ENCODE data around the gene HCN2.
A peak's percentile ranks its signal among the peaks of the same experiment; 100 is the strongest.
"Not testable (repeated sequence)": the region's sequence is repeated elsewhere in the genome, so short reads cannot be mapped to it uniquely, and the experiment has no call there.

HCN2 gene

DNA sequence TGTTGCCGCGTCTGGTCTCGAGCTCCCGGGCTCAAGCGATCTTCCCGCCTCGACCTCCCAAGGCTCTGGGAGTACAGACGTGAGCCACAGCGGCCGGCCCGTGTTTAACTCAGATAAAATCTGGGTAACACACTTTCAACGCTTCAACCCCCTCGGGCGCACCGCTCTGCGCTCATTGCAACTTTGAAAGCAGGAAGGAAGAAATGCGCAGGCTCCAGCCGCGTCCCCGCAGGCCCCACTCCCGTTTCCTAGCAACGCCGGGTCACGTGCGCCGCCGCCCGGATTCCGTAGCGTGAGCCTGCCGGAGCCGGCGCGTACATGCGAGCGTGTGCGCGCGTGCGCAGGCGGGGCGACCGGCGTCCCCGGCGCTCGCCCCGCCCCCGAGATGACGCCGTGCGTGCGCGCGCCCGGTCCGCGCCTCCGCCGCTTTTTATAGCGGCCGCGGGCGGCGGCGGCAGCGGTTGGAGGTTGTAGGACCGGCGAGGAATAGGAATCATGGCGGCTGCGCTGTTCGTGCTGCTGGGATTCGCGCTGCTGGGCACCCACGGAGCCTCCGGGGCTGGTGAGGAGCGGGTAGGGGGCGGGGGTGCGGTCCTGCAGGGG, 17.4 kb upstream of the HCN2 start, which contains the start of gene BSG:
Gene BSG (plus strand): TSS at position 457 of the 603 bp plus-strand sequence. CDS start 39 bp downstream, at position 496.
- DNase-seq = peak; percentile 97

DNA sequence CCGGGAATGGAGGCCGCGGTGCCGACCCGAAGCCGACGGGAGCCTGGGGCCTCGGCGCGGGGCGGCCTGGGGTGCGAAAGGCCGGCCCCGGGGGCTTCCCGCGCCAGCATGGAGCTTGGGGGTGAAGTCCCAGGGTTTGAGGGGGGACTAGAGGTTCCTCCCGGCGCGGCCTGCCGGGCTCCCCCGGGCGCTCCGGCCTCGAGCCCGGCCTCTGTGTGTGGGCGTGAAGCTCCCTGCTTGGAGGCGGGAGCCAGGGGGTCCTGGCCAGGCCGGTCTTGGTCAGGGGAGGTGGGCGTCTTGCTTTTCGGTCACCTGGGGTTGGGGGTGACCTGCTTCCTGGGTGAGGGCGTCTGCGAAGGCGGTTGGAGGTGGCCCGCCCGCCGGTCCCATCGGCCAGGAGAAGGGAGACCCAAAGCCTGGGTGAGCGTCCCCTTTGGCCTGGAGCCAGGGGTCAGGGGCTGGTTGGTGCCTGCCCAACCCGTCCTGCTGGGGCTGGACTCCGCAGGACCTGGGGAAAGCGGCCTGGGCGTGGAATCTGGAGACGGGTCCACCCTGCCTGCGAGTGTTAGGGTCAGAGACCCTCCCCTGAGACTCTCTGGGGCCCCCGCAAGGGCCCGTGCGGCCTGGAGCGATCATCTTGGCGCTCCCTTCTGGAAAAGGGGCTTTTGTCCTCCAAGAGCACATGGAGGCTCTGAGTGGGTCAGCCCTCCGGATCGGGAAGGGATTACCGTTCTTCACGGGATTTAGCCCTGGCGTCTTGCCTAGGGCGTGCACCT, 16.8 kb upstream of the HCN2 start:
- DNase-seq = peak; percentile 27

DNA sequence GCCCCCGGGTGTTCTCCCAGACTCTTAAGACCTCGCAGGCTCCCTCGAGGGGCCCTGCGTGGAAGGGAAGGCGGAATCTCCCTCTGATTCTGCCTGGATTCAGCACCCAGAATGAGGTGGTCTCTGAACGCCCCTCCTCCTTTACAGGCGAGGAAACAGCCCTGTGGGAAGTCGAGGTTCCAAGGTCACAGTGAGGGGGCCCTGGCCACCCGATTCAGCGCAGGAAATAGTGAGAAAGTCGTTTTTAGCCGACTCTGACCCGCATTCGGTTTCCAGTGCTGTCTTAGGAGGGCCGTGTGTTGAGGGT, 16.2 kb upstream of the HCN2 start:
- DNase-seq = no peak

DNA sequence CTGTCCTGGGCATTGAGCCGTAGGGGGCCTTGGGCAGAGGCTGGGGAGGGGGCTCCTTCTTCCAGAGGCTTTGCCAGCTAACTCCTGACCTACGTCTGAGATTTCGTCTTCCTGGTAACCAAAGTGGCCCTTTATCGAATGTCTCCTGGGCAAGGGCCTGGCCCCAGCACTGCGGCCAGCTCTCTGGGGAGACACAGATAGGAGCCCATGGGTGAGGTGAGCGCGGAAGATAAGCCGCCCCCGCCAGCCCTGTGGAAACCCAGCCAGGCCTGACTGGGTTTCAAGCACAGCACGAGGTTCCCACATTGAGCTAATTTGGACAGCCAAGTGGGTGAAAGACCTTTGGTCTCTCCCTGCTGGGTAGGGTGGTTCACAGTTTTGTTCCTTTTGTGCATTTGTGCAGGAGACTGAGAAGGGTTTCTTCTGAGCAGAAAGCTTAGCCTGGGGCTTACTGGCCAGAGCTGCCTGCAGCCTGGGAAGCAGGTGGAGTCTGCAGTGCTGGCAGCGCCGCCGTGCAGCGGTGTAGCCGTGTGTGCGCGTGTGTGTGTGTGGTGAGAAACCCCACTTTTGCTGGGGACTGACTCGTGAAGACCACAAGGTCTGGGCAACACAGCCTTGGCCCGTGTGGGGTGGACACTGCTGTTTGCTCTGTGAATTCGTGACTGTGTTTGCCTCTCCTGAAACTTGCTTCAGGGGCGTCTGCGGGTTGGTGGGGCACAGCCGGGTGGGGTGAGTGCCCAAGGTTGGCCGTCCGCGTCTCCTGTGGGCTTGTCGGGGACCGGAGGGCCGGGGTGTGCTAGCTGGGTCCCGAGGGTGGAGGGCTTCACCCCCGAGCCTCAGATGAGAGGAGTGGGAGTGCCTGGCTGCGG, 14.8 kb upstream of the HCN2 start:
- no peak for DNase-seq

DNA sequence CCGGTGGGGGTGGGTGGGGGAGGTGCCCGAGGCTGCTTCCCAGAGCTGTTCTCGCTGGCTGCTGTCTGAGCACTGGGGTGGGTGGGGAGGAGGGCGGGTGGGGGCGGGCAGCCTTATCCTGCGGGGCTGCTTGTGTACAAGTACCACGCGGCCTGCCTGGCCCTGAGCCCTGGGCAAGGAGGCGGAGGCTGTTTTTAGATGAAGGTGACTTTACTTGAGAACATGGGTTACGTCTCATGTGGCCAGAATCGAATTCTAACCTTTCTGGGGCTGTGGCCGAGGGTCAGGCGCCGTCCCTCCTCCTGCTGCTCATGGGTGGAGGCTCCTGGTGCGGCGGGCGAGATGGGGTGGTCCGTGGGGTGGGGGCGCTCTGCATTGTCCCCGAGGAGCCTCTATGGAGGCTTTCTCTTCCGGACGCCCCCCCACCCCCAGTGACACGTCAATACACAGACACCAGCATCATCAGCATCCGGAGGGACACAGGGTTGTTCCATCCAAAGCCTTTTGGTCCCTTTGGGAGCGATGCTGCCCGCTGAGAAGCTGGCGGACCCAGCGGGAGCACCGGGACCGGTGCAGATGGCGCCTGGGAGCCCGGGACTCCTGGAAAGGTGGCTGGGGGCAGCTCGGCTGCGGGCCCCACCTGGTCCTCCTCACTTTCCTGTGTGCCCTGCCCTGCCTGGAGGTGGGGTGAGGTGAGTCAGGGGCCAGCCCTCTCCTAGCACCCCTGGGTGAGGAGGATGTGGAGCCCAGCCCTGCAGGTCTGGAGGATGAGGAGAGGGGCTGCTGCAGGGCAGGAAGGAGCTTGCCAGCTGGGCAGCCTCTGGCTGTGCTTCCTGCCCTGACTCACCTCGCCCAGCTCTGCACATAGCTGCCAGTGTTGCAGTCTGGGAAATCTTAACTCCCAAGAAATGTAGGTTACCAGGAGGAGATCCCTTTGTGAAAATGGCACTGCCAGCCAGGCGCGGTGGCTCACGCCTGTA, 13.9 kb upstream of the HCN2 start:
- DNase-seq = no peak

DNA sequence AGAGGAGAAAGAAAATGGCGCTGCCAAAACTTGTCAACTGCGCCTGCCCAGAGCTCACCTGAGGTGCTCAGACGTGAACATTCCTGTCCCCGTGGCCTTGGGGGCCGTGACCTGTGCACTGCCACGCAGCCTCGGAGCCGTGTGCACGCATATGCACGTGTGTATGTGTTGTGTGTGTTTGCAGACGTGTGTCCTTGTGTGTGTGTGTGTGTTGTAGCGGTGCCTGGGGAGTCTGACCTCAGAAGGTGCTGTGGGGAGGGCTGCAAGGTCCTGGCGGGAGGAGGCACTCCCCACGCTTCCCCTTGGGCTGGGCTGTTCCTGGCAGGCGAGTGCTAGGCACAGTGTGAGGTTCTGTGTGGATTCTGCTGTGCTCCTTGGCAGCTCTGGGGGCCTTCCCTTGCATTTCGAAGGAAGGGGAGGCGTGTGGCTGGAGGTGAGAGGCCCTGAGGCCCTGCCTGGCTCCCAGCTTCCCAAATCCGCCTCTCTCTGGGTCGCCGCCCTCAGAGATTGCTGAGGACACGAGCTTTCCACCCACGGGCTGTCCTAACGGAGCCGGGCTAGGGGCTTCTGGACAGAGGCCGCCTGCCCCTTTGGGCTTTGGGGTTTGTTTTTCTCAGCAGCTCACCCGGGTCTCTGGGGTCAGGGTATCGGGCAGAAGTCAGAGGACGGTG, 12.8 kb upstream of the HCN2 start:
- DNase-seq = no peak

DNA sequence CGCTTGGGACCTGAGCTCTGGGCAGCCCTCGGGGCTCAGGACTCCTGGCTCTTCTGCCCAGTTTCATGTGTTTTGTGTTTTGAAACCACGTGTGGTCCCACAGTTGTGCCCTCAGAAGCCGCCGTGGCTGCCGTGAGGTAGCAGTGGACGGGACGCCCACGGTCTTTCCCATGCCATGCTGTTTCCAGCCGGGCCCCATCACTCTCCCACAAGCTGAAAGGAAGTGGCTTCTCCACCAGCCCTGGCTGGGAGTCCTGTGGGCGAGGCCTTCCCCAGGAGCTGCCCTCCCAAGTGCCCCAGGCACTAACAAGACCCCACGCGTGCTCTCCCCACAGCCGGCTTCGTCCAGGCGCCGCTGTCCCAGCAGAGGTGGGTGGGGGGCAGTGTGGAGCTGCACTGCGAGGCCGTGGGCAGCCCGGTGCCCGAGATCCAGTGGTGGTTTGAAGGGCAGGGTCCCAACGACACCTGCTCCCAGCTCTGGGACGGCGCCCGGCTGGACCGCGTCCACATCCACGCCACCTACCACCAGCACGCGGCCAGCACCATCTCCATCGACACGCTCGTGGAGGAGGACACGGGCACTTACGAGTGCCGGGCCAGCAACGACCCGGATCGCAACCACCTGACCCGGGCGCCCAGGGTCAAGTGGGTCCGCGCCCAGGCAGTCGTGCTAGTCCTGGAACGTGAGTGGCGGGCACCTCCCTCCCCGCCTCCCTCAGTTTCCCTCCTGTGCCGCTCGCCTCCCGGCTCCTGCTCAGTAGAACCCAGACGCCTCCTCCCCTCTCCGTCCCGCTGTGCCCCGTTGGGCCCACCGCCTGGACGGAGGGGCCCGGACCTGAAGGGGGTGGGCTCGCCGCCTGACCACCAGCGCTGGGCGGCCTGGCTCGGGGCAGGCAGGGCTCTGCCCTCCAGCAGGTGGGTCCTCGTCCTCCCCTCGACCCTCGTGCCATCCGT, 12.0 kb upstream of the HCN2 start:
- no peak for DNase-seq

DNA sequence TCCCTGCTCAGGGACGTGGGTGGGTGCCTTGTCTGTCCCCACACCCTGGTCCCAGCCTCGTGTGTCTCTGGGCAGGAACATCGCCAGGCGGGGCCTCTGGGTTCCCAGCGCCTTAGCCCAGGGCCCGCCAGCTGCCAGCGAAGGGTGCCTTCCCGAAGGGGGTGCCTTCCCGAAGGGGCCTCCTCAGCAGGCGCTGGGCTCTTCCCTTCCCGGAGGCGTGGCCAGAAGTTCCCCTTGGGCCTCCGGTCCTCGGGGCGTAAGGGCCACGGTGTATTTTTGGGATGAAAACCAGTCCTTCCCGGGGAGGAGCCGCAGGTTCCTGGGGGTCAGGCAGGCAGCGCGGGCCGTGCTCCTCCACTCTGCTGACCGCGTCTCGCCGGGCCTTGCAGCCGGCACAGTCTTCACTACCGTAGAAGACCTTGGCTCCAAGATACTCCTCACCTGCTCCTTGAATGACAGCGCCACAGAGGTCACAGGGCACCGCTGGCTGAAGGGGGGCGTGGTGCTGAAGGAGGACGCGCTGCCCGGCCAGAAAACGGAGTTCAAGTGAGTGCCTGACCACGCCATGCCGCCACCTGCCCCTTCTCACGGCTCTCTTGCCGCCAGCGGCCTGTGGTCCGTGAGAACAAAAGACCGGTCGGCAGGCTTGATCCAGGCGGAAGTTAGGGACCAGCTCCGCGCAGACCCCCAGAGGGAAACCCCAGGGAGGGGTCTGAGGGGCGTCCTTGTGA, 10.4 kb upstream of the HCN2 start:
- DNase-seq = no peak

DNA sequence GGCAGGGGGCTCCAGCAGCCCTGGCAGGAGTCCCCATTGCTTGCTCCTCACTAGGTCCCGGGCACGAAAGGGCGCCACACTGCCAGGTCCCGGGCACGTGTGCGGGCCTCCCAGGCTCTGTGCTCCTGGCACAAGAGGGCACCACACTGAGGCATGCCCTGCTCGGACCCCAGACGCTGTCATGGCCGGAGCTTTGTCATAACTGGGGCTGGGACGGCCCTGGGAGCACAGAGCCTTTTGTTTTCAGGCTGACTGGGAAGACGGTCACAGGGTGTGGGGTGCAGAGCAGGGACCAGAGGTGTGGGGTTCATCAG, 9.9 kb upstream of the HCN2 start:
- DNase-seq = no peak

DNA sequence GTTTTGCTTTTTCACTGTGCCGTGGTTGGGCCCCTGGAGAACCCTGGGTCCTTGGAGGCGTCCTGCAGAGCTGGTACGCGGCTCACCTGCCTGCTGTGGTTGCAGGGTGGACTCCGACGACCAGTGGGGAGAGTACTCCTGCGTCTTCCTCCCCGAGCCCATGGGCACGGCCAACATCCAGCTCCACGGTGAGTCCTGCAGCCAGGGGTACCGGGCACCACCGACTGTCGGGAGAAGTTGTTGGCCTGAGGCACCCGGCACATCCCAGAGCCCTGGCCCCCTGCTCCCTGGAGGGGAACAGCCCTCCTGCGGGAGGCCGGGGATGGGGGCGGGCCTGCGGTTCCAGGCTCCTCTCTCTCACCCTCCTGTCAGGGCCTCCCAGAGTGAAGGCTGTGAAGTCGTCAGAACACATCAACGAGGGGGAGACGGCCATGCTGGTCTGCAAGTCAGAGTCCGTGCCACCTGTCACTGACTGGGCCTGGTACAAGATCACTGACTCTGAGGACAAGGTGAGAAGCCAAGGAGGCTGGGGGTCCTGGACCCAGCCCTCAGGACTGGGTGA, 9.3 kb upstream of the HCN2 start:
- DNase-seq = no peak

DNA sequence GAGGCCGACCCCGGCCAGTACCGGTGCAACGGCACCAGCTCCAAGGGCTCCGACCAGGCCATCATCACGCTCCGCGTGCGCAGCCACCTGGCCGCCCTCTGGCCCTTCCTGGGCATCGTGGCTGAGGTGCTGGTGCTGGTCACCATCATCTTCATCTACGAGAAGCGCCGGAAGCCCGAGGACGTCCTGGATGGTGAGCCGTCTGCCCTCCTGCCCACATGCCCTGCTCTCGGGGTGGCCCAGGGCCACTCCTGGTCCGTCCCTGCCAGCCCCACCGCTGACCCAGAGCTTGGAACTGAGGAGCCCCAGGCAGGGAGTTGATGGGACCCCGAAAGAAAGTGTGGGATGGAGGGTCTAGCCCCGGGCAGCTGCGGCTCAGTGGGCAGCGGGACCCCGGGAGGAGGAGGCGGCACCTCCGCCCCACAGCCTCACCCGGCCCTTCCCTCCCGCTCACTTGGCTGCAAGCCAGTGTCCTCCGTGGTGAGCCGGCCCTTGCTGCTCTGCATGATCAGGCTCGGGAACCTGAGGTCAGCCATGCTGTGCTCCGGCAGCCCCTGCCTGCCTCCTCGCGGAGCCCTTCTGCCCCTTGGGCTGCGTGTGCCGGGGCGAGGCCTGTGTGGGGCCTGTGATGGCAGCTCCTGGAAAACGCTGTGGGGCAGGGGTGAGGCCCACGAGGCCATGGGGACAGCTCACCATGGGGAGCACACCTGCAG, 8.1 kb upstream of the HCN2 start:
- DNase-seq = no peak

DNA sequence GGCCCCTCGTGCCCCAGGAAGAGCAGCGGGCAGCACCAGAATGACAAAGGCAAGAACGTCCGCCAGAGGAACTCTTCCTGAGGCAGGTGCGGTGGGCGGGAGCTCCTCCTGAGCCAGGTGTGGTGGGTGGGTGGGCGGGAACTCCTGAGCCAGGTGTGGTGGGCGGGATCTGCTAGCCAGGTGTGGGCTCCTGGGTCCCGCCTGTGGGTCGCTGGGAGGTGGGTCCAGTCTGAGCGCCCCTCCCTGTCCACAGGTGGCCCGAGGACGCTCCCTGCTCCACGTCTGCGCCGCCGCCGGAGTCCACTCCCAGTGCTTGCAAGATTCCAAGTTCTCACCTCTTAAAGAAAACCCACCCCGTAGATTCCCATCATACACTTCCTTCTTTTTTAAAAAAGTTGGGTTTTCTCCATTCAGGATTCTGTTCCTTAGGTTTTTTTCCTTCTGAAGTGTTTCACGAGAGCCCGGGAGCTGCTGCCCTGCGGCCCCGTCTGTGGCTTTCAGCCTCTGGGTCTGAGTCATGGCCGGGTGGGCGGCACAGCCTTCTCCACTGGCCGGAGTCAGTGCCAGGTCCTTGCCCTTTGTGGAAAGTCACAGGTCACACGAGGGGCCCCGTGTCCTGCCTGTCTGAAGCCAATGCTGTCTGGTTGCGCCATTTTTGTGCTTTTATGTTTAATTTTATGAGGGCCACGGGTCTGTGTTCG, 7.0 kb upstream of the HCN2 start:
- DNase-seq = no peak

DNA sequence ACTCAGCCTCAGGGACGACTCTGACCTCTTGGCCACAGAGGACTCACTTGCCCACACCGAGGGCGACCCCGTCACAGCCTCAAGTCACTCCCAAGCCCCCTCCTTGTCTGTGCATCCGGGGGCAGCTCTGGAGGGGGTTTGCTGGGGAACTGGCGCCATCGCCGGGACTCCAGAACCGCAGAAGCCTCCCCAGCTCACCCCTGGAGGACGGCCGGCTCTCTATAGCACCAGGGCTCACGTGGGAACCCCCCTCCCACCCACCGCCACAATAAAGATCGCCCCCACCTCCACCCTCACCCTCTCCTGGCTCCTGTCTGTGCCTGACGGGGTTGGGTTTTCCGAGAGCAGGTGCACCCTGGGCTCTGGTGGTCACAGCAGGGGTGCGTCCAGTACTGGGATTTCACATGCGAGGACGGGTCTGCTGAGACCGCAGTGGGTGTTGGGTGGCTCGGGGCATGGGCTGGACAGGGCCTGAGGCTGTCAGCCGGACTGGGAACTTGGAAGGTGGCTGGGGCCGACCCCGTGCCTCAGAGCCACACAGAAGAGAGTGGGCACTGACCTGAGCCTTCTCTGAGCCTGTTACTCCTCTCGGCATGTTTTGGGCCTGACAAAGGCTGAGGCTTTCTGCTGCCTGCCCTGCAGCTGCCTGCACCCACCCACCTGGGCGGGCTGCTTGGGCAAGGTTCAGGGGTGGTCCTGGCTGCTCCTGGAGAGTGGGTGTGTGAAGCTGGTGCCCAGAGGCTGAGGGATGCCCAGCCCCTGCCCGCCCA, 6.3 kb upstream of the HCN2 start:
- DNase-seq = no peak

DNA sequence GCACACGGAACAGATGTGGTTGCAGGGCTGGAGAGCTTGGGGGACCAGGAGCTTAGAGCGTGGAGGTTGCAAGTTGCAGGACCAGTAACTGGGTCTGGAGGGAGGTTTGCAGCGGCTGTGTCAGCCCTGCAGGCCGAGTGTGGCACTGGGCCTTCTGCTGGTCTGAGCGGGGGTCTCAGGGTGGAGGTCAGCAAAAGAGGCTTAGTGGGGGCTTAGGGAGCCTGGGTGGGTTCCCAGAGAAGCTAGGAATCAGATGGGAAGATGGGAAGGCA, 5.8 kb upstream of the HCN2 start:
- DNase-seq = no peak

DNA sequence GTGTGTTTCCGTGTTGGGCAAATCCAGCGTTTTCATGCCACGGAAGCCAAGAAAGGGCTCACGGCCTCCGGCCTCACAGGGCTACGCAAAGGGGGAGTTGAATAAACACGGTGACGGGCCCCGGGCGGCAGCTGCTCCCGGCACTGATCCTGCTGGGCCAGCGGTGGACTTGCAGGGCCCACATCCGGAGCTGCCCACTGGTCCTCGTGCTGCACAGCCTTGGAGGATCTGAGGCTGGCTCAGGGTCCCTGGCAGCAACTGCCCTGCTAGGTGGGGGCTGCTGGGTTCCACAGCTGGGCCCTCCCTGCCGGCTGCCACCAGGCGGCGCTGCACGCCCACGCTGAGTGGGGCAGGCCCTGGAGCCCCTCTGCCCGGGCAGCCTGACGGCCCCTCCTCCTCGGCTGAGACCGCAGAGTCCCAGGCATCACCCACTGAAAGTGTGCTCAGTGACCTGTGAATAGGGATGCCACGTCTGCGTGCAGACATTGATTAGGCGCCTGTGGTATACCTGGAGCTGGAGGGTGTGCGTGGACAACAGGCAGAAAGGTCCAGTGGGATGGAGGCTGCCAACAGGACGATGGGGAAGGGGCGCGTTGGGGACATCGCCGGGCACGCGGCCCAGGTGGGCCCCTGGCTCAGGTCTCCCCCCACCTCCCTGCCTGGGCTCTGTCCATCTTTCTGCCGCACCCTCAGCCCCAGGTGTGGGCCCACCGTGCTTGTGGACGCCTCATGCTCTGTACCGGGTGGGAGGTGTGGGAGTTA, 5.3 kb upstream of the HCN2 start:
- DNase-seq = peak; percentile 39

DNA sequence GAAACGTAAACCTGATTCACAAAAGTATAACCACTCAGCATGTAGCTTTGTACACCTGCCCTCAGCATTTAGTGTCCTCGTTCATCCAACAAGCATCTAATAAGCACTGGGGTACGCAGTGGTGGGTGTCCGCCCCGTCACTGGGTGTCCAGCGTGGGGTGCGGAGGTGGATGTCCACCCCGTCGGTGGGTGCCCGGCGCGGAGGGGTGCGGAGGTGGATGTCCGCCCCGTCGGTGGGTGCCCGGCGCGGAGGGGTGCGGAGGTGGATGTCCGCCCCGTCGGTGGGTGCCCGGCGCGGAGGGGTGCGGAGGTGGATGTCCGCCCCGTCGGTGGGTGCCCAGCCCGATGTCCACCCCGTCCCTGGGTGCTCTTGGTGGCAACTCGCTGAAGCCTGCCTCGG, 4.5 kb upstream of the HCN2 start:
- not testable (repeated sequence) for DNase-seq

DNA sequence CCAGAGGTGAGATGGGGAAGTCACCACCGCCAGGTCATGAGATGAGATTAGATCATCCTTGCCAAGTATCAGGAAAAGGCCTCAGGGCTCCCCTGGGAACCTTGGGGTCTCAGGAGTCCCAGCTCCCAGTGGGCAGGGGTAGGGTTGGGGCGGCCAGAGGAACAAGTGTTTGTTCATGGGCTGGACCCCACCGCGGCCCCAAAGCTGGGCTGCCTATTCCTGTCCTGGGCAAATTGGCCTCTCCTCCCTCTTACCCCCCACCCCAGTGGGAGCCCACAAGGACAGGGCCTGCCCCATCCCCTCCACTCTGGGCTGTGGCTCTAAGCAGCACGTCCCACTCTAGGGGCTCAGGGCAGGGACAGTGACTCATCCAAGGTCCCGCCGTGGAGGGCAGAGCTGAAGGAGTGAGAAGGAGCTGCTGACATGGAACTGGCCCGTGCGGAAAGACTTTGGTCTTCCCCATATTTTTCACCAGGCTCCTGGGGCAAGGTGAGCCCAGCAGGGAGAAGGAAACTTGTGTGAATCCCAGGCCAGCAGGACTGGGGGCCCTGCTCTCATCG, 4.0 kb upstream of the HCN2 start:
- no peak for DNase-seq
